ENCODE measurements around the gene COX4I2. TPM values are rescaled to one million over a fixed set of nuclear protein-coding genes. Genes with fewer than 3 reads are reported as not detected.
"Not testable (repeated sequence)": the region's sequence is repeated elsewhere in the genome, so short reads cannot be mapped to it uniquely, and the experiment has no call there.

The COX4I2 gene
- total RNA-seq, 4 donors from 2014 or later: not detected

GRCh38 chr20:31620246-31620645, 17.5 kb upstream of the COX4I2 start:
- Histone ChIP-seq H3K4me3 (no peak overlapping the region), H3K36me3 (no peaks in the 10 kb centered on the region), H3K27me3 (no peaks in the 10 kb centered on the region), H3K27ac (no peak overlapping the region), H3K4me1 (no peaks in the 10 kb centered on the region), H3K9me3 (no peaks in the 10 kb centered on the region)
- no peak for TF ChIP-seq EP300 (IDR thresholded peaks at IDR 0.05; ENCODE audit: low read depth)
- TF ChIP-seq POLR2A (IDR thresholded peaks at IDR 0.05): no peak
- no peak for TF ChIP-seq POLR2AphosphoS5 (IDR thresholded peaks at IDR 0.05)
- no peak for TF ChIP-seq CTCF (IDR thresholded peaks at IDR 0.05)
- no peak for DNase-seq
- intact Hi-C loops (cut with DNase I; ENCODE audit: low total_unique reads): no loop called here
- 75 to 89% methylated on average over 2 to 3 of the region's 3 CpGs for WGBS, 2 donors (ENCODE audit: low coverage in 1 of 2)
- in situ Hi-C loops (cut with MboI; ENCODE audit: low pct_ligation_motif_present in 1 of 4, low pct_unique_long_range_greater_than_20kb in 1 of 4, low sequenced_read_pairs in 3 of 4): no loop called here

GRCh38 chr20:31623123-31623505, 14.6 kb upstream of the COX4I2 start:
- H3K4me3 ChIP-seq; H3K27me3 ChIP-seq; DNase-seq; H3K36me3 ChIP-seq; in situ Hi-C loops (cut with MboI; ENCODE audit: low pct_ligation_motif_present in 1 of 4, low pct_unique_long_range_greater_than_20kb in 1 of 4, low sequenced_read_pairs in 3 of 4); H3K4me1 ChIP-seq; intact Hi-C loops (cut with DNase I; ENCODE audit: low total_unique reads); H3K9me3 ChIP-seq; H3K27ac ChIP-seq: not testable (repeated sequence)
- 85 to 97% methylated on average over 4 to 6 of the region's 6 CpGs for WGBS, 2 donors (ENCODE audit: low coverage in 1 of 2)

- H3K9me3 ChIP-seq; in situ Hi-C loops (cut with MboI; ENCODE audit: low pct_ligation_motif_present in 1 of 4, low pct_unique_long_range_greater_than_20kb in 1 of 4, low sequenced_read_pairs in 3 of 4); H3K27me3 ChIP-seq; H3K4me1 ChIP-seq; H3K4me3 ChIP-seq; H3K27ac ChIP-seq; intact Hi-C loops (cut with DNase I; ENCODE audit: low total_unique reads); DNase-seq; H3K36me3 ChIP-seq: not testable (repeated sequence)
- WGBS, 2 donors (ENCODE audit: low coverage in 1 of 2): 85 to 97% methylated on average over 4 to 8 of the region's 8 CpGs
These were observed 11.2 kb upstream of the COX4I2 start for GRCh38 chr20:31626534-31626933.

GRCh38 chr20:31628057-31628456, 9.7 kb upstream of the COX4I2 start:
- H3K27me3 ChIP-seq; H3K27ac ChIP-seq; H3K9me3 ChIP-seq; in situ Hi-C loops (cut with MboI; ENCODE audit: low pct_ligation_motif_present in 1 of 4, low pct_unique_long_range_greater_than_20kb in 1 of 4, low sequenced_read_pairs in 3 of 4); H3K4me3 ChIP-seq; H3K4me1 ChIP-seq; intact Hi-C loops (cut with DNase I; ENCODE audit: low total_unique reads); H3K36me3 ChIP-seq; DNase-seq: not testable (repeated sequence)
- 39 to 51% methylated on average over 2 of the region's 2 CpGs for WGBS, 2 donors (ENCODE audit: low coverage in 1 of 2)

DNA sequence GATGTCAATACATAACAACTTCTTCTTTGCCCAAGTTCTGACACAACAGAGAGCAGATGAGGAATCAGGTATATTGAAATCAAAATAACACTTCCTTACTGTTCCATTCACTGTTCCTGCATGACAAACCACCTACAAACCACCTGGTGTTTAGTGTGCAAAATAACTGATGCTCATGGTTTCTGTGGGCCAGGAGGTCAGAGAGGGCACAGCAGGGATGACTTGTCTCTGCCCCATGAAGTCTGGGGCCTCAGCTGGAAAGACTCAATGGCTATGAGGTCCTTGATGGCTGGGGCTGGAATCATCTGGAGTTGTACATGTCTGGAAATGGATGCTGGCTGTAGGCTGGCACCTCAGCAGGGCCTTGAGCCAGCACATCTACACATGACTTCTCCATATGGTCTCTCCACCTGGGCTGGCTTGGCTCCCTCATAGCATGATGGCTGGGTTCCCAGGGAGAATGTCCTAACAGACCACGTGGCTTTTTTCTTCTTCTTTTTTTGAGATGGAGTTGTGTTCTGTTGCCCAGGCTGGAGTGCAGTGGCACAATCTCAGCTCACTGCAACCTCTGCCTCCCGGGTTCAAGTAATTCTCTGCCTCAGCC, 7.4 kb upstream of the COX4I2 start:
- TF ChIP-seq EP300 (IDR thresholded peaks at IDR 0.05; ENCODE audit: low read depth) (no peak), POLR2A (IDR thresholded peaks at IDR 0.05) (no peak), CTCF (IDR thresholded peaks at IDR 0.05) (no peak), POLR2AphosphoS5 (IDR thresholded peaks at IDR 0.05) (no peak)
- Histone ChIP-seq H3K27me3 (no peaks in the 10 kb centered on the region), H3K4me1 (no peaks in the 10 kb centered on the region), H3K36me3 (no peaks in the 10 kb centered on the region), H3K27ac (no peak overlapping the region), H3K4me3 (no peak overlapping the region), H3K9me3 (no peaks in the 10 kb centered on the region)
- WGBS, 2 donors (ENCODE audit: low coverage in 1 of 2): 44 to 58% methylated on average over 2 of the region's 2 CpGs
- no peak for DNase-seq
- intact Hi-C loops (cut with DNase I; ENCODE audit: low total_unique reads): no loop called here
- in situ Hi-C loops (cut with MboI; ENCODE audit: low pct_ligation_motif_present in 1 of 4, low pct_unique_long_range_greater_than_20kb in 1 of 4, low sequenced_read_pairs in 3 of 4): no loop called here

Data from transverse colon (tissue), 4 donors.